SK-N-SH (cell line): ENCODE measurements around the gene LIMS1. TPM values are rescaled to one million over a fixed set of nuclear protein-coding genes. Genes with fewer than 3 reads are reported as not detected.

Experiments used
- CTCF ChIA-PET: fragments of 300-600, 350-600 bp; formaldehyde crosslinking; extraction: SDS; loops from one replicate; lab custom pipeline; 2021; lab: Yijun Ruan, JAX
- POLR2A ChIA-PET: fragments of 350-600 bp; sonication (Branson Sonifier 250); formaldehyde crosslinking; extraction: SDS; loops from one replicate; lab custom pipeline; 2020; ENCODE audit warnings: antibody characterized with exemption, inconsistent platforms; lab: Yijun Ruan, JAX
- DNase-seq: peaks from one replicate; pipeline ENCODE4 v3.0.0; 2012
- H2AFZ ChIP-seq: fragments of 200-600 bp; sonication (generic); 2 replicates; pipeline ENCODE4 v1.8.1; 2016; ENCODE audit warnings: antibody characterized with exemption, mild to moderate bottlenecking, low read depth
- H3F3A ChIP-seq: fragments of 200-600 bp; sonication (generic); replicated peaks from 2 replicates; pipeline ENCODE3; 2016; ENCODE audit warnings: antibody characterized with exemption, mild to moderate bottlenecking; ENCODE audit not compliant: insufficient read depth
- H3K27ac ChIP-seq, 2 experiments: fragments of 200-500 bp in 1 of 2; fragments of 200-600 bp in 1 of 2; sonication (Bioruptor generic) in 1 of 2; sonication (generic), shearing (Covaris generic) in 1 of 2; 2 replicates each; pipeline versions ENCODE4 v1.5.1 to v1.6.1; 2014 to 2016; ENCODE audit warnings: low read depth in 2 of 2, inconsistent platforms in 1 of 2, low read length in 1 of 2, mild to moderate bottlenecking in 1 of 2, mixed read lengths in 1 of 2
- H3K27me3 ChIP-seq: fragments of 200-600 bp; sonication (generic), shearing (Covaris generic); 2 replicates; pipeline ENCODE4 v1.6.1; 2016; ENCODE audit warnings: mixed run types; ENCODE audit not compliant: insufficient read depth
- H3K36me3 ChIP-seq, 2 experiments: fragments of 200-500 bp in 1 of 2; fragments of 200-600 bp in 1 of 2; sonication (Bioruptor generic) in 1 of 2; sonication (generic) in 1 of 2; replicated peaks in 1 of 2; 2 replicates each; pipeline versions ENCODE3 to v1.5.1; 2014 to 2016; ENCODE audit warnings: low read length in 1 of 2, mild to moderate bottlenecking in 1 of 2; ENCODE audit not compliant: insufficient read depth in 2 of 2, control insufficient read depth in 1 of 2
- H3K4me1 ChIP-seq, 2 experiments: fragments of 200-500 bp in 1 of 2; fragments of 200-600 bp in 1 of 2; sonication (Bioruptor generic) in 1 of 2; sonication (generic), shearing (Covaris generic) in 1 of 2; 2 replicates each; pipeline versions ENCODE4 v1.5.1 to v1.6.1; 2014 to 2016; ENCODE audit warnings: low read depth in 1 of 2, low read length in 1 of 2, mixed run types in 1 of 2; ENCODE audit not compliant: insufficient read depth in 2 of 2, control insufficient read depth in 1 of 2
- H3K4me2 ChIP-seq: fragments of 200-600 bp; sonication (generic), shearing (Covaris generic); 2 replicates; pipeline ENCODE4 v1.6.1; 2017; ENCODE audit warnings: mixed run types
- H3K4me3 ChIP-seq, 2 experiments: fragments of 200-500 bp in 1 of 2; fragments of 200-600 bp in 1 of 2; sonication (Bioruptor generic) in 1 of 2; sonication (generic), shearing (Covaris generic) in 1 of 2; 2 replicates each; pipeline versions ENCODE4 v1.5.1 to v1.8.1; 2014 to 2016; ENCODE audit warnings: low read depth in 2 of 2, inconsistent platforms in 1 of 2, low read length in 1 of 2, mild to moderate bottlenecking in 1 of 2, mixed read lengths in 1 of 2, moderate library complexity in 1 of 2
- H3K79me2 ChIP-seq: fragments of 200-600 bp; sonication (generic); 2 replicates; pipeline ENCODE4 v1.8.1; 2017; ENCODE audit warnings: mild to moderate bottlenecking; ENCODE audit not compliant: insufficient read depth
- H3K9ac ChIP-seq: fragments of 200-600 bp; sonication (generic); 2 replicates; pipeline ENCODE4 v1.6.1; 2017; ENCODE audit warnings: mixed run types
- H3K9me2 ChIP-seq: fragments of 200-600 bp; sonication (generic); 2 replicates; pipeline ENCODE4 v1.6.1; 2017; ENCODE audit warnings: mixed run types
- H3K9me3 ChIP-seq: fragments of 200-600 bp; sonication (generic); 2 replicates; pipeline ENCODE4 v1.6.1; 2017; ENCODE audit warnings: mixed run types, mild to moderate bottlenecking, moderate library complexity
- H4K20me1 ChIP-seq: fragments of 200-600 bp; sonication (generic); 2 replicates; pipeline ENCODE4 v1.6.1; 2017; ENCODE audit warnings: mild to moderate bottlenecking, mixed run types; ENCODE audit not compliant: insufficient read depth
- EZH2phosphoT487 ChIP-seq: fragments of 200-600 bp; sonication (generic); IDR thresholded peaks from 2 replicates; pipeline ENCODE4 v1.6.1; 2017; ENCODE audit warnings: low read depth, mixed run types, mild to moderate bottlenecking, antibody characterized with exemption, moderate library complexity, borderline replicate concordance
- FOXJ3 ChIP-seq: sonication (generic); formaldehyde crosslinking; IDR thresholded peaks from 2 replicates; pipeline ENCODE4 v1.5.1; 2020; ENCODE audit warnings: mild to moderate bottlenecking, missing genetic modification reagents
- FOXM1 ChIP-seq: IDR thresholded peaks from 2 replicates; pipeline ENCODE4 v1.4.0; 2012; ENCODE audit warnings: low read depth, mild to moderate bottlenecking
- GATA2 ChIP-seq: sonication (generic); formaldehyde crosslinking; IDR thresholded peaks from 2 replicates; pipeline ENCODE4 v1.5.0; 2020; ENCODE audit warnings: mild to moderate bottlenecking, missing genetic modification reagents
- MAX ChIP-seq: IDR thresholded peaks from 2 replicates; pipeline ENCODE4 v1.4.0; 2012; ENCODE audit warnings: low read depth
- MEF2A ChIP-seq: IDR thresholded peaks from 2 replicates; pipeline ENCODE4 v1.4.0; 2012; ENCODE audit warnings: low read depth, borderline replicate concordance
- MXI1 ChIP-seq: IDR thresholded peaks from 2 replicates; pipeline ENCODE4 v1.6.1; 2012; ENCODE audit warnings: mild to moderate bottlenecking, low read depth, low read length, improper control_type of control experiment
- NFIC ChIP-seq: IDR thresholded peaks from 2 replicates; pipeline ENCODE4 v1.4.0; 2012; ENCODE audit warnings: borderline replicate concordance
- NRF1 ChIP-seq: IDR thresholded peaks from 2 replicates; pipeline ENCODE4 v1.6.1; 2012; ENCODE audit warnings: low read depth, mild to moderate bottlenecking, low read length
- POLR2AphosphoS5 ChIP-seq: IDR thresholded peaks from 2 replicates; pipeline ENCODE4 v1.6.1; 2012; ENCODE audit warnings: low read depth, low read length
- RCOR1 ChIP-seq: fragments of 150-350 bp; IDR thresholded peaks from 2 replicates; pipeline ENCODE4 v1.6.1; 2017; ENCODE audit warnings: antibody characterized with exemption, low read length
- REST ChIP-seq: IDR thresholded peaks from 2 replicates; pipeline ENCODE4 v1.6.1; 2012; ENCODE audit warnings: mild to moderate bottlenecking, low read depth, low read length, moderate library complexity
- RXRA ChIP-seq: IDR thresholded peaks from 2 replicates; pipeline ENCODE4 v1.4.0; 2012; ENCODE audit warnings: low read depth, mild to moderate bottlenecking, borderline replicate concordance
- SIN3A ChIP-seq: IDR thresholded peaks from 2 replicates; pipeline ENCODE4 v1.6.1; 2012; ENCODE audit warnings: low read depth, mild to moderate bottlenecking, low read length, moderate library complexity, borderline replicate concordance
- SMC3 ChIP-seq: IDR thresholded peaks from 2 replicates; pipeline ENCODE4 v1.6.1; 2012; ENCODE audit warnings: low read depth, low read length, improper control_type of control experiment
- TCF12 ChIP-seq: IDR thresholded peaks from 2 replicates; pipeline ENCODE4 v1.4.0; 2012
- USF2 ChIP-seq: fragments of 150-350 bp; IDR thresholded peaks from 2 replicates; pipeline ENCODE4 v1.6.1; 2017; ENCODE audit warnings: antibody characterized with exemption, low read length, low read depth, borderline replicate concordance
- YY1 ChIP-seq: IDR thresholded peaks from 2 replicates; pipeline ENCODE4 v1.4.0; 2012; ENCODE audit warnings: low read depth, mild to moderate bottlenecking
- ZBTB33 ChIP-seq: IDR thresholded peaks from 2 replicates; pipeline ENCODE4 v1.4.0; 2012; ENCODE audit warnings: low read depth, borderline replicate concordance
- WGBS: methylation state at CpG from one replicate; pipeline ENCODE4 v1.1.6; 2017; ENCODE audit warnings: low lambda C conversion rate; 5-methylcytosine and 5-hydroxymethylcytosine counted together
- polyA plus RNA-seq, 3 experiments: library from polyadenylated mRNA; depleted of rRNA; stranded (reverse); fragments of >200 nt; gene quantifications; 2 replicates each; pipeline ENCODE4 v1.2.3, GENCODE V29; 2012

The LIMS1 gene
- polyA plus RNA-seq, 1 of the 3 experiments (the other 2 are of a cell fraction): 123 TPM

DNA sequence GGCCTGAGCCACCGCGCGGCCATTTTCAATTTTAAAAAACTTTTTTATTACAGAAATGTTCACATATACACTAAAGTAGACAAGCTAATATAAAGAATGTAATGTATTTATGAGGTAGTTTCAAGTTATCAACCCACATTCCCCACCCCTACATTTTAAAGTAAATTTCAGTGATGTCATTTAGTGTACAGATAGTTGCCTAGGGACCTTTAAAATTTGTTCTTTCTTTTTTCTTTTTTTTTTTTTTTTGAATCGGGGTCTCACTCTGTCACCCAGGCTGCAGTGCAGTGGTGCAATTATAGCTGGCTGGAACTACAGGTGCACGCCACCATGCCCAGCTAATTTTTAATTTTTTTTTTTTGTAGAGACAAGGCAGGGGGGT lies 2.6 kb upstream of the LIMS1 start:
- H3K4me1 ChIP-seq: peaks cover 5 to 9% of the 10 kb centered on the region in 2 experiments; a peak in 3 of 4 replicates
- no peaks in the 10 kb centered on the region for H3K27me3 ChIP-seq
- H3K9me2 ChIP-seq: no peaks in the 10 kb centered on the region
- H3K4me3 ChIP-seq: no peak overlapping the region
- peaks cover 38% of the 10 kb centered on the region for H3K79me2 ChIP-seq
- H3K36me3 ChIP-seq: no peaks in the 10 kb centered on the region
- peaks cover 12% of the 10 kb centered on the region for H3F3A ChIP-seq
- TF ChIP-seq FOXJ3 (CRISPR knock-in tag) (no peak), TCF12 (no peak), POLR2AphosphoS5 (no peak), USF2 (no peak), RCOR1 (no peak), SIN3A (no peak), NFIC (no peak)
- H3K27ac ChIP-seq: no peak overlapping the region
- DNase-seq: no peak
- no peak overlapping the region for H3K4me2 ChIP-seq
- H3K9me3 ChIP-seq: no peaks in the 10 kb centered on the region
- peaks cover 19% of the 10 kb centered on the region for H4K20me1 ChIP-seq
- H2AFZ ChIP-seq: no peak overlapping the region
- H3K9ac ChIP-seq: no peak overlapping the region
- POLR2A ChIA-PET: interaction anchor here (1.0 kb wide), 1 partner anchor 10 kb away, joined by 3 read pairs; no protein-coding TSS in a partner anchor
- CTCF ChIA-PET: no interaction called here
- 89% methylated on average over 5 of the region's 5 CpGs for WGBS

- H3K9ac ChIP-seq: peak overlapping the region; percentile 92
- no peak for DNase-seq
- peaks cover 69% of the 10 kb centered on the region for H3K79me2 ChIP-seq
- 0% methylated on average over 26 of the region's 57 CpGs for WGBS
- TF ChIP-seq MAX: no peak
- TF ChIP-seq RXRA: no peak
- no peak for TF ChIP-seq FOXM1
- TF ChIP-seq ZBTB33: no peak
- no peak for TF ChIP-seq YY1
- no peak for TF ChIP-seq EZH2phosphoT487
- TF ChIP-seq GATA2: no peak
- TF ChIP-seq MEF2A: no peak
- TF ChIP-seq NRF1: no peak
- TF ChIP-seq SMC3: no peak
- no peak for TF ChIP-seq REST
- TF ChIP-seq MXI1: no peak
- TF ChIP-seq POLR2AphosphoS5: no peak
- TF ChIP-seq, all 33 proteins: peak for 0
- peaks cover 12% of the 10 kb centered on the region in 2 experiments; a peak in 3 of 4 replicates for H3K4me1 ChIP-seq
- H4K20me1 ChIP-seq: peaks cover 50% of the 10 kb centered on the region
- H3K27me3 ChIP-seq: no peaks in the 10 kb centered on the region
- H3F3A ChIP-seq: peaks cover 12% of the 10 kb centered on the region
- H3K9me2 ChIP-seq: no peaks in the 10 kb centered on the region
- POLR2A ChIA-PET: no interaction called here
- peak overlapping the region; percentile 73; the same call in 1 of the 2 replicates for H2AFZ ChIP-seq
- peak overlapping the region; percentile 87 to 98 for H3K4me3 ChIP-seq
- peak overlapping the region; percentile 76 for H3K4me2 ChIP-seq
- CTCF ChIA-PET: interaction anchor here (1.4 to 3.3 kb wide), 4 partner anchors 9 to 102 kb away, joined by 4 to 14 read pairs (median 10); no protein-coding TSS in a partner anchor
- H3K9me3 ChIP-seq: no peaks in the 10 kb centered on the region
- H3K27ac ChIP-seq: peak overlapping the region; percentile 79 to 85
- no peaks in the 10 kb centered on the region for H3K36me3 ChIP-seq
These were observed 500 bp downstream of the LIMS1 start for GRCh38 chr2:108534584-108535356.
